ENCODE results near the gene NEBL.

GRCh38 chr10:20760460-20760859 lies 136.7 kb downstream of the NEBL start:
- TF ChIP-seq CTCF (conservative IDR thresholded peaks at IDR 0.05; ENCODE audit: low read depth, low read length) (no peak), MAFK (IDR thresholded peaks at IDR 0.05; ENCODE audit: low read depth, low read length) (no peak)

Data from IMR-90 (cell line).